ENCODE measurements around the gene DYNLT2. TPM values are rescaled to one million over a fixed set of nuclear protein-coding genes. Genes with fewer than 3 reads are reported as not detected.
A peak's percentile ranks its signal among the peaks of the same experiment; 100 is the strongest.
"Not testable (repeated sequence)": the region's sequence is repeated elsewhere in the genome, so short reads cannot be mapped to it uniquely, and the experiment has no call there.

The DYNLT2 gene
- total RNA-seq, 1 experiment from 2014 or later, result 2.1 TPM

DNA sequence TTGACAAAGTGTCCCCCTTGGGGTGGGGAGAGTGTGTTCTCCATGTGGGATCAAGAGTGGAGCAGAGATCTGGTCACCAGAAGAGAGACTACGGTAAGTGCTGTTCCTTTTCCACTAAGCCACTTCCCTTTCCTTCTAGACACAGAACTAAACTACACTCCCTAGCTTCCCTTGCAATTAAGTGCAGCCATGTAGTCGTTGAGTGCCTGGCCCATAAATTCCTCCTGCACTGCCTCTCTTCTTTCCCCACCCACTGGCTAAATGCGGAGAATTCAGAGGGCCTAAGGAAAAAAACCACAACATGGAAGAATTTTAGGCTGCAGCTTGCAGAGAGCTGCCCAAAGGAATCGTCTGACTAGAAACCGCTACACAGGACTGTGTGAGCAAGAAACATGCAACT, 51.1 kb downstream of the DYNLT2 start:
- Histone ChIP-seq H3K36me3 (ENCODE audit: control insufficient read depth, insufficient read depth, low read length) (peaks cover 31% of the 10 kb centered on the region), H3K4me1 (ENCODE audit: control insufficient read depth, insufficient read depth, low read length) (peaks cover 32% of the 10 kb centered on the region), H3K9me3 (ENCODE audit: control insufficient read depth, insufficient read depth, low read depth, low read length) (no peaks in the 10 kb centered on the region; the same call in 1 of the 2 replicates), H3K4me3 (ENCODE audit: low read depth in 2 of 2, low read length in 2 of 2) (peak overlapping the region in 1 of 2 experiments; percentile 100; a peak in 2 of 4 replicates), H3K27me3 (ENCODE audit: control insufficient read depth, insufficient read depth, low read length) (no peaks in the 10 kb centered on the region), H3K27ac (ENCODE audit: low read length) (peak overlapping the region; percentile 97)
- POLR2A ChIA-PET, result no interaction called here
- no TSS peak for BruUV-seq (replicated peaks)
- CTCF ChIA-PET, result no interaction called here
- intact Hi-C loops (cut with micrococcal nuclease; ENCODE audit: unreplicated experiment) (loop anchor here (5.0 kb wide), 1 partner anchor 743 kb away; no protein-coding TSS in a partner anchor), in situ Hi-C loops (cut with HindIII; ENCODE audit: low pct_unique_long_range_greater_than_20kb, low sequenced_read_pairs) (no loop called here)
- DNase-seq (ENCODE audit: low read depth, low spot score) (no peak), ATAC-seq (no peak)
- no peak for TF ChIP-seq TCF7L2 (IDR thresholded peaks at IDR 0.05; ENCODE audit: low read depth, low read length)
- no peak for TF ChIP-seq POLR2AphosphoS5 (IDR thresholded peaks at IDR 0.05; ENCODE audit: low read depth, low read length)
- TF ChIP-seq, protein P1, sequence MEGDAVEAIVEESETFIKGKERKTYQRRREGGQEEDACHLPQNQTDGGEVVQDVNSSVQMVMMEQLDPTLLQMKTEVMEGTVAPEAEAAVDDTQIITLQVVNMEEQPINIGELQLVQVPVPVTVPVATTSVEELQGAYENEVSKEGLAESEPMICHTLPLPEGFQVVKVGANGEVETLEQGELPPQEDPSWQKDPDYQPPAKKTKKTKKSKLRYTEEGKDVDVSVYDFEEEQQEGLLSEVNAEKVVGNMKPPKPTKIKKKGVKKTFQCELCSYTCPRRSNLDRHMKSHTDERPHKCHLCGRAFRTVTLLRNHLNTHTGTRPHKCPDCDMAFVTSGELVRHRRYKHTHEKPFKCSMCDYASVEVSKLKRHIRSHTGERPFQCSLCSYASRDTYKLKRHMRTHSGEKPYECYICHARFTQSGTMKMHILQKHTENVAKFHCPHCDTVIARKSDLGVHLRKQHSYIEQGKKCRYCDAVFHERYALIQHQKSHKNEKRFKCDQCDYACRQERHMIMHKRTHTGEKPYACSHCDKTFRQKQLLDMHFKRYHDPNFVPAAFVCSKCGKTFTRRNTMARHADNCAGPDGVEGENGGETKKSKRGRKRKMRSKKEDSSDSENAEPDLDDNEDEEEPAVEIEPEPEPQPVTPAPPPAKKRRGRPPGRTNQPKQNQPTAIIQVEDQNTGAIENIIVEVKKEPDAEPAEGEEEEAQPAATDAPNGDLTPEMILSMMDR (IDR thresholded peaks at IDR 0.05), result no peak
- TF ChIP-seq, protein P2, sequence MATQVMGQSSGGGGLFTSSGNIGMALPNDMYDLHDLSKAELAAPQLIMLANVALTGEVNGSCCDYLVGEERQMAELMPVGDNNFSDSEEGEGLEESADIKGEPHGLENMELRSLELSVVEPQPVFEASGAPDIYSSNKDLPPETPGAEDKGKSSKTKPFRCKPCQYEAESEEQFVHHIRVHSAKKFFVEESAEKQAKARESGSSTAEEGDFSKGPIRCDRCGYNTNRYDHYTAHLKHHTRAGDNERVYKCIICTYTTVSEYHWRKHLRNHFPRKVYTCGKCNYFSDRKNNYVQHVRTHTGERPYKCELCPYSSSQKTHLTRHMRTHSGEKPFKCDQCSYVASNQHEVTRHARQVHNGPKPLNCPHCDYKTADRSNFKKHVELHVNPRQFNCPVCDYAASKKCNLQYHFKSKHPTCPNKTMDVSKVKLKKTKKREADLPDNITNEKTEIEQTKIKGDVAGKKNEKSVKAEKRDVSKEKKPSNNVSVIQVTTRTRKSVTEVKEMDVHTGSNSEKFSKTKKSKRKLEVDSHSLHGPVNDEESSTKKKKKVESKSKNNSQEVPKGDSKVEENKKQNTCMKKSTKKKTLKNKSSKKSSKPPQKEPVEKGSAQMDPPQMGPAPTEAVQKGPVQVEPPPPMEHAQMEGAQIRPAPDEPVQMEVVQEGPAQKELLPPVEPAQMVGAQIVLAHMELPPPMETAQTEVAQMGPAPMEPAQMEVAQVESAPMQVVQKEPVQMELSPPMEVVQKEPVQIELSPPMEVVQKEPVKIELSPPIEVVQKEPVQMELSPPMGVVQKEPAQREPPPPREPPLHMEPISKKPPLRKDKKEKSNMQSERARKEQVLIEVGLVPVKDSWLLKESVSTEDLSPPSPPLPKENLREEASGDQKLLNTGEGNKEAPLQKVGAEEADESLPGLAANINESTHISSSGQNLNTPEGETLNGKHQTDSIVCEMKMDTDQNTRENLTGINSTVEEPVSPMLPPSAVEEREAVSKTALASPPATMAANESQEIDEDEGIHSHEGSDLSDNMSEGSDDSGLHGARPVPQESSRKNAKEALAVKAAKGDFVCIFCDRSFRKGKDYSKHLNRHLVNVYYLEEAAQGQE (IDR thresholded peaks at IDR 0.05; ENCODE audit: insufficient read depth in 1 of 2, low read depth in 2 of 2, low read length in 1 of 2), result no peak
- no peak for TF ChIP-seq SIN3A (IDR thresholded peaks at IDR 0.05; ENCODE audit: borderline replicate concordance, insufficient read depth, low read depth, low read length)

DNA sequence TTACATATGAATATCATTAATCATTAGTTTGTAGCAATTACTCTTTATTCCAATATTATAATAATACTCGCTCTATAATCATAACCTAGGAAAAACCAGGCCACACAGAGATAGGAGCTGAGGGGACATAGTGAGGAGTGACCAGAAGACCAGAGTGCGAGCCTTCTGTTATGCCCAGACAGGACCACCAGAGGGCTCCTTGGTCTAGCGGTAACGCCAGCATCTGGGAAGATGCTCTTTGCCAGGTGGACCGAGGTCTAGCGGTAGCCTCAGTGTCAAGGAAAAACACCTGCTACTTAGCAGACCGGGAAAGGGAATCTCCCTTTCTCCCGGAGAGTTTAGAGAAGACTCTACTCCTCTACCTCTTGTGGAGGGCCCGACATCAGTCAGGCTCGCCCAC, 54.3 kb downstream of the DYNLT2 start:
- in situ Hi-C loops (cut with HindIII; ENCODE audit: low pct_unique_long_range_greater_than_20kb, low sequenced_read_pairs); ATAC-seq; H3K36me3 ChIP-seq (ENCODE audit: control insufficient read depth, insufficient read depth, low read length); H3K27me3 ChIP-seq (ENCODE audit: control insufficient read depth, insufficient read depth, low read length); CTCF ChIA-PET; BruUV-seq (replicated peaks); H3K9me3 ChIP-seq (ENCODE audit: control insufficient read depth, insufficient read depth, low read depth, low read length); POLR2A ChIA-PET; H3K4me3 ChIP-seq (ENCODE audit: low read depth in 2 of 2, low read length in 2 of 2); DNase-seq (ENCODE audit: low read depth, low spot score); H3K27ac ChIP-seq (ENCODE audit: low read length); intact Hi-C loops (cut with micrococcal nuclease; ENCODE audit: unreplicated experiment): not testable (repeated sequence)
- peaks cover 11% of the 10 kb centered on the region for H3K4me1 ChIP-seq (ENCODE audit: control insufficient read depth, insufficient read depth, low read length)

DNA sequence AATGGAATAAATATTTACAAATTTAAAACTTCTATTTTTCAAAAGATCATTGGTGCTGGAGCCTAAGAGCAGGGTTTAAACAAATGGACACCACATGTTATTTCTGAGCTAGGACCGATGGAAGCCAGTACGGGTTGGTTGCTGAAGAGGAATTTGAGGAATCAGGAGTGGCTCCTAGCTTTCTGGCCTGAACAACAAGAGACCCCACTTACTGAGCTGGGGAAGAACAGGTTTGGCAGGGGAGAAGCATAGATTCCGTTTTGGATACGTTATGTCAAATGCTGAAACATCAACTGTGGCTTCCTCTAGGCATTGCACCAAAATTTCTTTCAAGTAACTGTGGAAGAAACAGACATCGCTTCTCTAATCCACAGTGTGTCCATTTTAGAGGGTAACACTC, 56.2 kb downstream of the DYNLT2 start:
- in situ Hi-C loops (cut with HindIII; ENCODE audit: low pct_unique_long_range_greater_than_20kb, low sequenced_read_pairs), result no loop called here

More for the DNA sequence above, 56.2 kb downstream of the DYNLT2 start:
- no peak for TF ChIP-seq POLR2AphosphoS5 (IDR thresholded peaks at IDR 0.05; ENCODE audit: low read depth, low read length)
- TF ChIP-seq, protein P2 (IDR thresholded peaks at IDR 0.05; ENCODE audit: insufficient read depth in 1 of 2, low read depth in 2 of 2, low read length in 1 of 2), result no peak
- TF ChIP-seq, protein P1 (IDR thresholded peaks at IDR 0.05), result no peak
- TF ChIP-seq SIN3A (IDR thresholded peaks at IDR 0.05; ENCODE audit: borderline replicate concordance, insufficient read depth, low read depth, low read length), result no peak
- no peak for TF ChIP-seq TCF7L2 (IDR thresholded peaks at IDR 0.05; ENCODE audit: low read depth, low read length)
- no peak overlapping the region for H3K27ac ChIP-seq (ENCODE audit: low read length)
- no peaks in the 10 kb centered on the region for H3K27me3 ChIP-seq (ENCODE audit: control insufficient read depth, insufficient read depth, low read length)
- H3K4me3 ChIP-seq (ENCODE audit: low read depth in 2 of 2, low read length in 2 of 2), result no peak overlapping the region
- POLR2A ChIA-PET, result no interaction called here
- H3K4me1 ChIP-seq (ENCODE audit: control insufficient read depth, insufficient read depth, low read length), result peaks cover 1% of the 10 kb centered on the region
- intact Hi-C loops (cut with micrococcal nuclease; ENCODE audit: unreplicated experiment), result no loop called here
- H3K9me3 ChIP-seq (ENCODE audit: control insufficient read depth, insufficient read depth, low read depth, low read length), result no peaks in the 10 kb centered on the region; the same call in 1 of the 2 replicates
- CTCF ChIA-PET, result no interaction called here
- no TSS peak for BruUV-seq (replicated peaks)
- ATAC-seq, result no peak
- 0 out of 2 replicates have a peak, but pooled peaks cover 2% of the 10 kb centered on the region for H3K36me3 ChIP-seq (ENCODE audit: control insufficient read depth, insufficient read depth, low read length)
- no peak for DNase-seq (ENCODE audit: low read depth, low spot score)

All from Panc1 (cell line).